ENCODE measurements around the gene USP9X.

USP9X gene

GRCh38 chrX:41043196-41043595 is 42.0 kb upstream of the USP9X start:
- H3K27ac ChIP-seq (ENCODE audit: low read depth, low read length) = no peak overlapping the region
- H3K4me3 ChIP-seq (ENCODE audit: insufficient read depth, low read length, poor library complexity, severe bottlenecking) = no peak overlapping the region
- no peak overlapping the region for H2AFZ ChIP-seq (ENCODE audit: low read depth, low read length, severe bottlenecking)
- H3K9me3 ChIP-seq (ENCODE audit: insufficient read depth, low read length) = no peaks in the 10 kb centered on the region
- no peaks in the 10 kb centered on the region for H3K27me3 ChIP-seq (ENCODE audit: low read length)
- H3K36me3 ChIP-seq (ENCODE audit: low read length) = no peaks in the 10 kb centered on the region
- no peaks in the 10 kb centered on the region for H3K79me2 ChIP-seq (ENCODE audit: insufficient read depth, low read length)
- no peaks in the 10 kb centered on the region for H3K9me2 ChIP-seq (replicated peaks; ENCODE audit: insufficient read depth, low read length)
- no peak overlapping the region for H3K9ac ChIP-seq (ENCODE audit: low read length)
- TF ChIP-seq CTCF (IDR thresholded peaks at IDR 0.05; ENCODE audit: insufficient read depth, low read length, poor library complexity, severe bottlenecking) = no peak
- no peak for TF ChIP-seq EZH2phosphoT487 (conservative IDR thresholded peaks at IDR 0.05; ENCODE audit: low read length)
- H4K20me1 ChIP-seq (ENCODE audit: low read depth, low read length) = no peaks in the 10 kb centered on the region
- H3K4me2 ChIP-seq (ENCODE audit: low read depth, low read length, poor library complexity, severe bottlenecking) = no peak overlapping the region
- H3F3A ChIP-seq (ENCODE audit: insufficient read depth) = no peaks in the 10 kb centered on the region

GRCh38 chrX:41043674-41044345 is 41.4 kb upstream of the USP9X start:
- TF ChIP-seq CTCF (IDR thresholded peaks at IDR 0.05; ENCODE audit: insufficient read depth, low read length, poor library complexity, severe bottlenecking) (no peak), EZH2phosphoT487 (conservative IDR thresholded peaks at IDR 0.05; ENCODE audit: low read length) (no peak)
- no peaks in the 10 kb centered on the region for H3K36me3 ChIP-seq (ENCODE audit: low read length)
- H3K27ac ChIP-seq (ENCODE audit: low read depth, low read length) = no peak overlapping the region
- H3K79me2 ChIP-seq (ENCODE audit: insufficient read depth, low read length) = no peaks in the 10 kb centered on the region
- H4K20me1 ChIP-seq (ENCODE audit: low read depth, low read length) = no peaks in the 10 kb centered on the region
- no peaks in the 10 kb centered on the region for H3K27me3 ChIP-seq (ENCODE audit: low read length)
- H3K4me2 ChIP-seq (ENCODE audit: low read depth, low read length, poor library complexity, severe bottlenecking) = no peak overlapping the region
- H3K4me3 ChIP-seq (ENCODE audit: insufficient read depth, low read length, poor library complexity, severe bottlenecking) = no peak overlapping the region
- H2AFZ ChIP-seq (ENCODE audit: low read depth, low read length, severe bottlenecking) = no peak overlapping the region
- H3K9me3 ChIP-seq (ENCODE audit: insufficient read depth, low read length) = no peaks in the 10 kb centered on the region
- no peaks in the 10 kb centered on the region for H3F3A ChIP-seq (ENCODE audit: insufficient read depth)
- H3K9me2 ChIP-seq (replicated peaks; ENCODE audit: insufficient read depth, low read length) = no peaks in the 10 kb centered on the region
- no peak overlapping the region for H3K9ac ChIP-seq (ENCODE audit: low read length)

GRCh38 chrX:41045960-41046567 is 39.2 kb upstream of the USP9X start:
- Histone ChIP-seq H3K27me3 (ENCODE audit: low read length) (no peaks in the 10 kb centered on the region), H3K27ac (ENCODE audit: low read depth, low read length) (no peak overlapping the region), H4K20me1 (ENCODE audit: low read depth, low read length) (no peaks in the 10 kb centered on the region), H3K9me2 (replicated peaks; ENCODE audit: insufficient read depth, low read length) (no peaks in the 10 kb centered on the region), H2AFZ (ENCODE audit: low read depth, low read length, severe bottlenecking) (no peak overlapping the region), H3K36me3 (ENCODE audit: low read length) (no peaks in the 10 kb centered on the region), H3K9ac (ENCODE audit: low read length) (no peak overlapping the region), H3K4me2 (ENCODE audit: low read depth, low read length, poor library complexity, severe bottlenecking) (no peak overlapping the region), H3K9me3 (ENCODE audit: insufficient read depth, low read length) (no peaks in the 10 kb centered on the region), H3K79me2 (ENCODE audit: insufficient read depth, low read length) (no peaks in the 10 kb centered on the region), H3K4me3 (ENCODE audit: insufficient read depth, low read length, poor library complexity, severe bottlenecking) (no peak overlapping the region), H3F3A (ENCODE audit: insufficient read depth) (no peaks in the 10 kb centered on the region)
- TF ChIP-seq CTCF (IDR thresholded peaks at IDR 0.05; ENCODE audit: insufficient read depth, low read length, poor library complexity, severe bottlenecking) (no peak), EZH2phosphoT487 (conservative IDR thresholded peaks at IDR 0.05; ENCODE audit: low read length) (no peak)
